Measurements from ENCODE around the gene FBXL3.

DNA sequence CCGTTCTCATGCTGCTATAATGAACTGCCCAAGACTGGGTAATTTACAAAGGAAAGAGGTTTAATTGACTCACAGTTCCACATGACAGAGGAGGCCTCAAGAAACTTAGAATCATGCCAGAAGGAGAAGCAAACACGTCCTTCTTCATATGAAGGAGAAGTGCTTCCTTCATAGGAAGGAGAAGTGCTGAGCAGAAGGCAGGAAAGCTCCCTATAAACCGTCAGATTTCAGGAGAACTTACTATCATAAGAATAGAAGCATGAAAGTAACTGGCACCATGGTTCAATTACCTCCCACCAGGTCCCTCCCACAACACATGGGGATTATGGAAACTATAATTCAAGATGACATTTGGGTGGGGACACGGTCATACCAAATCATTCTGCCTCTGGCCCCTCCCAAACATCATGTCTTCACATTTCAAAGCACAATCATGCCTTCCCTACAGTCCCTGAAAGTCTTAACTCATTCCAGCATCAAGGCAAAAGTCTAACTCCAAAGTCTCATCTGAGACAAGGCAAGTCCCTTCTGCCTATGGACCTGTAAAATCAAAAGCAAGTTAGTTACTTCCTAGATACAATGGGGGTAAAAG is 68.0 kb downstream of the FBXL3 start:
- TF ChIP-seq, protein P1, sequence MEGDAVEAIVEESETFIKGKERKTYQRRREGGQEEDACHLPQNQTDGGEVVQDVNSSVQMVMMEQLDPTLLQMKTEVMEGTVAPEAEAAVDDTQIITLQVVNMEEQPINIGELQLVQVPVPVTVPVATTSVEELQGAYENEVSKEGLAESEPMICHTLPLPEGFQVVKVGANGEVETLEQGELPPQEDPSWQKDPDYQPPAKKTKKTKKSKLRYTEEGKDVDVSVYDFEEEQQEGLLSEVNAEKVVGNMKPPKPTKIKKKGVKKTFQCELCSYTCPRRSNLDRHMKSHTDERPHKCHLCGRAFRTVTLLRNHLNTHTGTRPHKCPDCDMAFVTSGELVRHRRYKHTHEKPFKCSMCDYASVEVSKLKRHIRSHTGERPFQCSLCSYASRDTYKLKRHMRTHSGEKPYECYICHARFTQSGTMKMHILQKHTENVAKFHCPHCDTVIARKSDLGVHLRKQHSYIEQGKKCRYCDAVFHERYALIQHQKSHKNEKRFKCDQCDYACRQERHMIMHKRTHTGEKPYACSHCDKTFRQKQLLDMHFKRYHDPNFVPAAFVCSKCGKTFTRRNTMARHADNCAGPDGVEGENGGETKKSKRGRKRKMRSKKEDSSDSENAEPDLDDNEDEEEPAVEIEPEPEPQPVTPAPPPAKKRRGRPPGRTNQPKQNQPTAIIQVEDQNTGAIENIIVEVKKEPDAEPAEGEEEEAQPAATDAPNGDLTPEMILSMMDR (conservative IDR thresholded peaks at IDR 0.05; ENCODE audit: low read depth, low read length) = no peak
- TF ChIP-seq EZH2 (IDR thresholded peaks at IDR 0.05; ENCODE audit: low read length, unreplicated experiment) = no peak
